DMS53 (cell line): ENCODE results near the gene CLIC6.
A peak's percentile ranks its signal among the peaks of the same experiment; 100 is the strongest.

ENCODE experiments used
- DNase-seq: peaks from one replicate; lab custom pipeline; 2025; lab: John Stamatoyannopoulos, UW

Gene CLIC6

GRCh38 chr21:34726627-34727337 is 58.0 kb downstream of the CLIC6 start:
- DNase-seq = no peak

GRCh38 chr21:34728479-34728878 is 59.7 kb downstream of the CLIC6 start:
- DNase-seq = peak; percentile 73

- DNase-seq = no peak
Observed at GRCh38 chr21:34730194-34730593, 61.4 kb downstream of the CLIC6 start.

GRCh38 chr21:34730756-34731445 is 62.1 kb downstream of the CLIC6 start:
- no peak for DNase-seq

- DNase-seq = no peak
Observed at GRCh38 chr21:34732388-34732821, 63.6 kb downstream of the CLIC6 start.

- no peak for DNase-seq
Observed at GRCh38 chr21:34733852-34734251, 65.1 kb downstream of the CLIC6 start.

GRCh38 chr21:34734696-34735095 is 65.9 kb downstream of the CLIC6 start:
- DNase-seq = no peak

- DNase-seq = no peak
Observed at GRCh38 chr21:34736116-34736874, 67.5 kb downstream of the CLIC6 start.

GRCh38 chr21:34737115-34737514 is 68.3 kb downstream of the CLIC6 start:
- no peak for DNase-seq

- DNase-seq = no peak
Observed at GRCh38 chr21:34740198-34740597, 71.4 kb downstream of the CLIC6 start.

GRCh38 chr21:34743285-34743684 is 74.5 kb downstream of the CLIC6 start:
- DNase-seq = no peak

GRCh38 chr21:34743831-34744230 is 75.0 kb downstream of the CLIC6 start:
- no peak for DNase-seq

GRCh38 chr21:34744801-34745200 is 76.0 kb downstream of the CLIC6 start:
- no peak for DNase-seq

- peak; percentile 79 for DNase-seq
Observed at GRCh38 chr21:34745557-34746255, 76.9 kb downstream of the CLIC6 start.

- DNase-seq = no peak
Observed at GRCh38 chr21:34748862-34749261, 80.1 kb downstream of the CLIC6 start.

GRCh38 chr21:34754690-34755647 is 86.2 kb downstream of the CLIC6 start:
- DNase-seq = no peak

- no peak for DNase-seq
Observed at GRCh38 chr21:34761758-34762330, 93.0 kb downstream of the CLIC6 start.

GRCh38 chr21:34762786-34763185 is 94.0 kb downstream of the CLIC6 start:
- DNase-seq = no peak

- no peak for DNase-seq
Observed at GRCh38 chr21:34764715-34765284, 96.0 kb downstream of the CLIC6 start.

GRCh38 chr21:34765619-34766018 is 96.8 kb downstream of the CLIC6 start:
- no peak for DNase-seq
